AG09319 (cell line): ENCODE results near the gene GRIA4.

Experiments
- DNase-seq: peaks from one replicate; pipeline ENCODE4 v3.0.0-alpha.2; 2010; ENCODE audit warnings: low read depth; ENCODE audit errors: extremely low read depth
- CTCF ChIP-seq: IDR thresholded peaks from 2 replicates; pipeline ENCODE4 v1.5.1; 2011; ENCODE audit warnings: low read depth, mild to moderate bottlenecking, inconsistent platforms, low read length, moderate library complexity

GRIA4 gene

DNA sequence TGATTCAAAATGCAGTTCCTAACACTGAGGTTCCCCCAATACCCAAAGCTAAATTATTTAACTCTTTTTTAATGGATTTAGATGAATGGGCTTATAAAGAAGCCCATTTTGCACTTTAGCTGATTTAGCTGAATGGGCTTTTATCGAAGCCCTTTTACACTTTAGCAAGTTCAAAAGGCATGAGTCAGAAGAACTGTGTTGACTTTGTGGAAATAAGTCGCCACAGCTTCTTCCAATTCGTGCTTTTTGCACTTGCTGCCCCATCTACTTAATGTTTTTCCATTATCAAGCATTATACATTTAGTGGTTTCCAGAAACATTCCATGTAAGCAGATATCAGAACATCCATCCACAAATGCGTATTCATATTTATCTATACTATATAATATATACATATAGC, 20.5 kb upstream of the GRIA4 start:
- TF ChIP-seq CTCF = no peak
- DNase-seq = no peak

- TF ChIP-seq CTCF = no peak
- DNase-seq = no peak
Measured at GRCh38 chr11:105592035-105592434, 17.8 kb upstream of the GRIA4 start.

GRCh38 chr11:105598371-105598770, 11.5 kb upstream of the GRIA4 start:
- no peak for DNase-seq
- TF ChIP-seq CTCF = no peak

GRCh38 chr11:105603156-105603555, 6.7 kb upstream of the GRIA4 start:
- DNase-seq = no peak
- TF ChIP-seq CTCF = no peak

DNA sequence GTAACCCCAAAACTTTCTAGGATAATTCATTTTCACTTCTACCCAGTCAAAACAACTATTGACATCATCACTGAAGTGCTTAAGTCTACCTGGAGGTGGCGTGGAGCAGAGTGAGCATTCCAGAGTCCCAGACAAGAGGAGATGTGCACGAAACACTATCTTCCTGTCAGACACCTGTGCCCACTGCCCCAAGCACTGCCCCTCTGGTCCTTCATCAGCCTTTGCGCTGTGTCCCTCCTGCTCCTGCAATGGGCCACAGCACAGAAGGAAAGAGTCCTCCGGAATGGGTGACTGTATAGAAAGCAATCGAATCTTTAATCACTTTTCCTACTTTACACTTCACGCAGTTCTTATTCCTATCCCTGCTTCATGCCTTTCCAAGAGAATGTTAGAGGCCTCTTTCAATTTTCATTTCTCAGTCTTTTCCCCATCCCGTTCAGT, 512 bp upstream of the GRIA4 start:
- TF ChIP-seq CTCF = peak; percentile 27
- DNase-seq = no peak

- DNase-seq = no peak
- no peak for TF ChIP-seq CTCF
Measured at GRCh38 chr11:105610871-105611571, 1.1 kb downstream of the GRIA4 start.

DNA sequence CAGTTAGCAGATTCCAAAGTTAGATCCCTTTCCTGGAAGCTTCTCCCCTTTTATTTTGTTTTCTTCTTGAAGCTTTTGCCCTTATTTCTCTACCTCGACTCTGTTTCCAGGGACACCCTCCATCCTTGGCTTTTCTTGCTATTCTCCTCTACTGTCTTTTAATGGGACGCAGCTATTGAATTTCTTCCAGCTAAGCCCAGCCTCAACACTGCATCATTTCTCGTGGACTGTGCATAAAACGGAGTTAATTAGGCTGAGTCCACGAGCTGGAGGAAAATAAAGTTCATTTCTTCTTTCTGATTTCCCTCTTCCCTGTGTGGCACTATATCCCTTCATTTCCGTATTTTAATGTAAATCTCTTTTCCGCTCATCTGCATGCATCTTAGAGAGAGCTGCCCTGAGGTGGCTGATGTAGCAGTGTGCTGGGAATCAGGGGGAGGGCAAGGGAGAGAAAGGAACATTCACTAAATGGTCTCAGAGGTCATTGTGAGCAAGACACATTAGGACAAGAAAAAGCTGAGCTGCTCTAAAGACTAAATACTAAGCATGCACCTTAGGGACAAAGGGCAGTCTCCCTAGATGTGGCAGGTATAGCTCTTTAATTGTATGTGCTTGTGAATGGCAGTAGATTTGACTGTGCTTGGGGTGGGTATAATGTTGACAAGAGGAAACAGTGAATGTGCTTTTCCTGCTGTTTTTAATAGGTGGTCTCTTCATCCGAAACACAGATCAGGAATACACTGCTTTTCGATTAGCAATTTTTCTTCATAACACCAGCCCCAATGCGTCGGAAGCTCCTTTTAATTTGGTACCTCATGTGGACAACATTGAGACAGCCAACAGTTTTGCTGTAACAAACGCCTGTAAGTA, 1.9 kb downstream of the GRIA4 start:
- no peak for DNase-seq
- no peak for TF ChIP-seq CTCF
